ENCODE data around the gene SMCHD1. TPM values are rescaled to one million over a fixed set of nuclear protein-coding genes. Genes with fewer than 3 reads are reported as not detected.
"Not testable (repeated sequence)": the region's sequence is repeated elsewhere in the genome, so short reads cannot be mapped to it uniquely, and the experiment has no call there.

The SMCHD1 gene
- total RNA-seq, 1 experiment from 2014 or later = 89.2 TPM

GRCh38 chr18:2651981-2652380 is 3.5 kb upstream of the SMCHD1 start:
- Histone ChIP-seq H3K27ac (no peak overlapping the region), H3K9me3 (replicated peaks) (no peaks in the 10 kb centered on the region), H3K4me3 (no peak overlapping the region), H3K4me1 (no peaks in the 10 kb centered on the region), H3K36me3 (no peaks in the 10 kb centered on the region), H3K27me3 (no peaks in the 10 kb centered on the region)
- DNase-seq = no peak

- 0 out of 2 replicates have a peak, but pooled peaks cover 3% of the 10 kb centered on the region for H3K36me3 ChIP-seq
- H3K4me1 ChIP-seq = peaks cover 2% of the 10 kb centered on the region; the same call in 1 of the 2 replicates
- H3K9me3 ChIP-seq (replicated peaks) = no peaks in the 10 kb centered on the region
- no peak overlapping the region for H3K4me3 ChIP-seq
- DNase-seq = no peak
- H3K27me3 ChIP-seq = no peaks in the 10 kb centered on the region
- no peak overlapping the region for H3K27ac ChIP-seq
These were observed 2.1 kb upstream of the SMCHD1 start for GRCh38 chr18:2653467-2653866.

DNA sequence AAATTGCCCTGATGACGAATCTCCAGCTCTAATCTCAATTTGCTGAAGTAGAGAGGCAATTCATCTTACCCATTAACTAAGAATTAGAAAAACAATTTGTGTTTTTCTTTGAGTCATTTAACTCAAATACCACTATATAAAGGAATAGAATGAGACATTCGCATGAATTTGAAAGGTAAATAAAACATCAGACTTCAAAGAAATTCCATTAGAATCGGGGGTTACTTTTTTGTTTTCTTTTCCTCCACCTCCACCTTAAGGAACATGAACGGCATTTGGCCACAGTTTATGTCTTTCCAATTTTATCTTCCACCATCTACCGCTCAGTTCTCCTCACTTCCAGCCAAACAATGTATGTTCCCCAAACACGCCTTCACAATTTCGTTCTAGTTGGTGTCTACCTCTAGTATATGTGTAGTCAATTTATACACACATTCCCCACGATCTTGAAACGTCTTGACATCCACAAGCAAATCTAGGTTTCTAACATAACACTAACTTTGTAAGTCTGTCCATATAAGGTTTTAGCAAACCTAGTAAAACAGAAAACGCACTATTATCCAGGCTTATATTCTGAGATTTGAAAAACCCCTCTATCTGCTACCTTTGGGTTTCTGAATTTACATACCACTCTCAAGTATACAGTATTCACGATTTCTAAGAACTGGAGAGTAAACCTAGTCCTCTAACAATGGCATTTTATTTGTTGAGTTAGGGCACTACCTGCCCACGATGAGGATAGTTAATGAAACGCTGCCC is 1.2 kb upstream of the SMCHD1 start:
- no peaks in the 10 kb centered on the region for H3K9me3 ChIP-seq (replicated peaks)
- 0 out of 2 replicates have a peak, but pooled peaks cover 3% of the 10 kb centered on the region for H3K36me3 ChIP-seq
- DNase-seq = no peak
- peak overlapping the region; percentile 94 for H3K4me3 ChIP-seq
- H3K4me1 ChIP-seq = peaks cover 2% of the 10 kb centered on the region; the same call in 1 of the 2 replicates
- H3K27ac ChIP-seq = no peak overlapping the region
- H3K27me3 ChIP-seq = no peaks in the 10 kb centered on the region

GRCh38 chr18:2654928-2655177 is 673 bp upstream of the SMCHD1 start:
- Histone ChIP-seq H3K27ac (peak overlapping the region; percentile 85), H3K4me1 (peaks cover 2% of the 10 kb centered on the region; the same call in 1 of the 2 replicates), H3K36me3 (0 out of 2 replicates have a peak, but pooled peaks cover 3% of the 10 kb centered on the region), H3K9me3 (replicated peaks) (no peaks in the 10 kb centered on the region), H3K27me3 (no peaks in the 10 kb centered on the region), H3K4me3 (peak overlapping the region; percentile 94)
- no peak for DNase-seq

GRCh38 chr18:2655954-2656236 is 369 bp downstream of the SMCHD1 start:
- no peak for DNase-seq
- Histone ChIP-seq H3K27me3 (no peaks in the 10 kb centered on the region), H3K27ac (peak overlapping the region; percentile 85), H3K9me3 (replicated peaks) (no peaks in the 10 kb centered on the region), H3K36me3 (0 out of 2 replicates have a peak, but pooled peaks cover 7% of the 10 kb centered on the region), H3K4me1 (peaks cover 2% of the 10 kb centered on the region; the same call in 1 of the 2 replicates), H3K4me3 (peak overlapping the region; percentile 94)

DNA sequence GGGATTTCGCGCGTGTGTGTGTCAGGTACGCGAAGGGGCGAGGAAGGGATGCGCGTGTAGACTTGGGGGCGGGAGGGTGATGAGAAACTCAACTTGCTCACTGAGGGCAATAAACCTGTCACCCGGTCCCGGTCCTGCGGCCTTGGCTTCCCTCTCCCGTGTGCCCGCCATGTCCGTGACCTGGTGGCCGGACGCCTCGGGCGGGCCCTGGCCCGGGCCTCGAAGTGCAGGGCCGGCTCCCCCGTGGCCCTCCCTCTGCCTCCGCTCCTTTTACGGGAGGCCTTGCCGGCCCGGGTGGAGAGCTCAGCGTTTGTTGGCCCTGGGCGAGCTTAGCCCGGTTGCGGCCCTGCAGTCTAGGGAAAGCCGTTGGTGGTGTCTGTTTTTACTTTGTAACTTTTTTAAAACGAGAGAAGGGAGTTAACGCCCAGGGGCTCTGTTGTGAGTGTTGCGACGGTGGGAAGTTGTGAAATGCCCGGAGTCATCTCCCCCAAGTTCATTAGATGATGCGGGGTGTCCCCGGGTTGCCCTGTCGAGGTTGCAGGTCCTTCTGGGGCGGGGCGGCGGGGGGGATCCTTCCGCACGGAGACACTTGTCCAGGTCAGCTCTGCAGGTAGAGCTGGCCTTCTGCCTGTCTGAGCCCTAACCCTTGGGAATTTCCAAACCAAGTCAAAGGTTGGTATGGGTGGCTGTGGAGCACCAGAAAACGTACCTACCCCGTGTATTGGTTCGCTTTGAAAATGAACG is 883 bp downstream of the SMCHD1 start:
- peak; percentile 30 to 52 for DNase-seq
- H3K4me1 ChIP-seq = peaks cover 2% of the 10 kb centered on the region; the same call in 1 of the 2 replicates
- no peaks in the 10 kb centered on the region for H3K9me3 ChIP-seq (replicated peaks)
- H3K27ac ChIP-seq = peak overlapping the region; percentile 85
- peak overlapping the region; percentile 94 for H3K4me3 ChIP-seq
- H3K36me3 ChIP-seq = 0 out of 2 replicates have a peak, but pooled peaks cover 9% of the 10 kb centered on the region
- H3K27me3 ChIP-seq = no peaks in the 10 kb centered on the region

- Histone ChIP-seq H3K27ac (no peak overlapping the region), H3K27me3 (no peaks in the 10 kb centered on the region), H3K4me1 (peaks cover 2% of the 10 kb centered on the region; the same call in 1 of the 2 replicates), H3K9me3 (replicated peaks) (no peaks in the 10 kb centered on the region), H3K36me3 (0 out of 2 replicates have a peak, but pooled peaks cover 9% of the 10 kb centered on the region), H3K4me3 (peak overlapping the region; percentile 94)
- DNase-seq = peak in 1 of 2 experiments; percentile 17
These were observed 1.5 kb downstream of the SMCHD1 start for GRCh38 chr18:2656981-2657512.

GRCh38 chr18:2657788-2658458 is 2.4 kb downstream of the SMCHD1 start:
- no peak for DNase-seq
- Histone ChIP-seq H3K27ac (no peak overlapping the region), H3K4me3 (no peak overlapping the region), H3K4me1 (peaks cover 2% of the 10 kb centered on the region; the same call in 1 of the 2 replicates), H3K36me3 (0 out of 2 replicates have a peak, but pooled peaks cover 9% of the 10 kb centered on the region), H3K9me3 (replicated peaks) (no peaks in the 10 kb centered on the region), H3K27me3 (no peaks in the 10 kb centered on the region)

DNA sequence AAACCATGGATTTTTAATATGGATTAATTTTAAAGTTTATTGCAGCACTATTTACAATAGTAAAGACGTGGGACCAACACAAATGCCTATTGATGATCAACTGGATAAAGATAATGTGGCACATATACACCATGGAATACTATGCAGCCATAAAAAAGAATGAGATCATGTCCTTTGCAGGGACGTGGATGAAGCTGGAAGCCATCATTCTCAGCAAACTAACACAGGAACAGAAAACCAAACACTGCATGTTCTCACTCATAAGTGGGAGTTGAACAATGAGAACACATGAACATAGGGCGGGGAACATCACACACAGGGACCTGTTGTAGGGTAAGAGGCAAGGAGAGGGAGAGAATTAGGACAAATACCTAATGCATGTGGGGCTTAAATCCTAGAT is 5.3 kb downstream of the SMCHD1 start:
- H3K27ac ChIP-seq; H3K27me3 ChIP-seq; H3K4me1 ChIP-seq; H3K9me3 ChIP-seq (replicated peaks); DNase-seq; H3K4me3 ChIP-seq: not testable (repeated sequence)
- H3K36me3 ChIP-seq = peaks cover 16% of the 10 kb centered on the region; the same call in 1 of the 2 replicates

DNA sequence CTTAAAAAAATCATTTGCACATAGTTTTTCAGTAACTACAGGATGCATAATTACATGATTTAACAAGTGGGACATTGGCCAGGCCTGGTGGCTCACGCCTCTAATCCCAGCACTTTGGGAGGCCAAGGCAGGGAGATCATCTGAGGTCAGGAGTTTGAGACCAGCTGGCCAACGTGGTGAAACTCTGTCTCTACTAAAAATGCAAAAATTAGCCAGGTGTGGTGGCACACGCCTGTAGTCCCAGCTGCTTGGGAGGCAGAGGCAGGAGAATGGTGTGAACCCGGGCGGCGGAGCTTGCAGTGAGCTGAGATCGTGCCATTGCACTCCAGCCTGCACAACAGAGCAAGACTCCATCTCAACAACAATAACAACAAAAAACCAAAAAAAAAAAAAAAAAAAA is 6.8 kb downstream of the SMCHD1 start:
- not testable (repeated sequence) for DNase-seq; H3K4me3 ChIP-seq; H3K27ac ChIP-seq; H3K9me3 ChIP-seq (replicated peaks); H3K27me3 ChIP-seq; H3K4me1 ChIP-seq
- peaks cover 24% of the 10 kb centered on the region for H3K36me3 ChIP-seq

DNA sequence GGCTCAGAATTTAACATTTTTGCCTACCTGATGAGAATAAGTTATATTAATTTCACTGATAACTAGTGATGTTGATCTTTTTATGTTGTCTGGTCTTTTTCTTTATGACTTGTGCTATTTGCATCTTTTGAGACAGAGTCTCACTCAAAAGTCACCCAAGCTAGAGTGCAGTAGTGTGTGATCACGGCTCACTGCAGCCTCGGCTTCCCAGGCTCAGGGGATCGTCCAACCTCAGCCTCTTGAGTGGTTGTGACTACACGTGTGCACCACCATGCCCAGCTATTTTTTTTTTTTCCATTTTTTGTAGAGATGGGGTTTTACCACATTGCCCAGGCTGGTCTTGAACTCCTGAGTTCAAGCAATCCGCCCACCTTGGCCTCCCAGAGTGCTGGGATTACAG is 7.5 kb downstream of the SMCHD1 start:
- H3K9me3 ChIP-seq (replicated peaks) = no peaks in the 10 kb centered on the region
- no peak for DNase-seq
- H3K27me3 ChIP-seq = no peaks in the 10 kb centered on the region
- H3K4me1 ChIP-seq = peaks cover 2% of the 10 kb centered on the region; the same call in 1 of the 2 replicates
- H3K4me3 ChIP-seq = no peak overlapping the region
- H3K27ac ChIP-seq = no peak overlapping the region
- H3K36me3 ChIP-seq = peaks cover 29% of the 10 kb centered on the region

- Histone ChIP-seq H3K4me3 (no peak overlapping the region), H3K9me3 (replicated peaks) (no peaks in the 10 kb centered on the region), H3K27me3 (no peaks in the 10 kb centered on the region), H3K27ac (no peak overlapping the region), H3K36me3 (peaks cover 87% of the 10 kb centered on the region), H3K4me1 (no peaks in the 10 kb centered on the region)
- DNase-seq = no peak
These were observed 16.9 kb downstream of the SMCHD1 start for GRCh38 chr18:2672410-2672809.

DNA sequence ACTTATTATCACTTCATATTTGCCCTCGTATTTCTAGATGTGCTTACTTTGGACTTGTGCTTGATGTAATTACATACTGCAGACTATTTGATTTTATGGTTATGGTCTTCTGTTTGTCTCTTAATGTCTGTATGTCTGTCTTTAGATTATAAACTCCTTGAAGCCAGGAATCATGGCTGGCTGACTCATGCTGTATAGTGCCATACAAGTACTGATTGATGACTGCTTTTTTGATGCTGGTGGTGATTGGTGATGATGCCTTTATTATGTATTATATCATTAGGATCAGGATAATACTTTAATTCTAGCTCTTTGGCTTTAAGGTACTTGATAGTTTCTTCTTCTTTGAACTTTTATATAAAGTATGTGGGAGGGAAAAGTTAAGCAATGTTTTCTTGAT is 17.3 kb downstream of the SMCHD1 start:
- Histone ChIP-seq H3K4me1 (no peaks in the 10 kb centered on the region), H3K4me3 (no peak overlapping the region), H3K27me3 (no peaks in the 10 kb centered on the region), H3K27ac (no peak overlapping the region), H3K36me3 (peaks cover 88% of the 10 kb centered on the region), H3K9me3 (replicated peaks) (no peaks in the 10 kb centered on the region)
- DNase-seq = no peak

GRCh38 chr18:2678933-2679332 is 23.4 kb downstream of the SMCHD1 start:
- DNase-seq; H3K4me3 ChIP-seq; H3K27me3 ChIP-seq; H3K4me1 ChIP-seq; H3K27ac ChIP-seq; H3K9me3 ChIP-seq (replicated peaks): not testable (repeated sequence)
- peaks cover 58% of the 10 kb centered on the region for H3K36me3 ChIP-seq

All from SJCRH30 (cell line).